GM10847 (cell line): ENCODE results near the gene GYPC.

Experiments
- POLR2A ChIP-seq: IDR thresholded peaks from 2 replicates; pipeline ENCODE4 v1.6.1; 2011; ENCODE audit not compliant: insufficient read length; ENCODE audit errors: extremely low read depth

Gene GYPC, protein sequence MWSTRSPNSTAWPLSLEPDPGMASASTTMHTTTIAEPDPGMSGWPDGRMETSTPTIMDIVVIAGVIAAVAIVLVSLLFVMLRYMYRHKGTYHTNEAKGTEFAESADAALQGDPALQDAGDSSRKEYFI

GRCh38 chr2:126655500-126656430 is at the start of gene GYPC:
TSS of gene GYPC (plus strand) at chr2:126656158. CDS start at chr2:126656264, 106 bp downstream.
- TF ChIP-seq POLR2A: no peak

DNA sequence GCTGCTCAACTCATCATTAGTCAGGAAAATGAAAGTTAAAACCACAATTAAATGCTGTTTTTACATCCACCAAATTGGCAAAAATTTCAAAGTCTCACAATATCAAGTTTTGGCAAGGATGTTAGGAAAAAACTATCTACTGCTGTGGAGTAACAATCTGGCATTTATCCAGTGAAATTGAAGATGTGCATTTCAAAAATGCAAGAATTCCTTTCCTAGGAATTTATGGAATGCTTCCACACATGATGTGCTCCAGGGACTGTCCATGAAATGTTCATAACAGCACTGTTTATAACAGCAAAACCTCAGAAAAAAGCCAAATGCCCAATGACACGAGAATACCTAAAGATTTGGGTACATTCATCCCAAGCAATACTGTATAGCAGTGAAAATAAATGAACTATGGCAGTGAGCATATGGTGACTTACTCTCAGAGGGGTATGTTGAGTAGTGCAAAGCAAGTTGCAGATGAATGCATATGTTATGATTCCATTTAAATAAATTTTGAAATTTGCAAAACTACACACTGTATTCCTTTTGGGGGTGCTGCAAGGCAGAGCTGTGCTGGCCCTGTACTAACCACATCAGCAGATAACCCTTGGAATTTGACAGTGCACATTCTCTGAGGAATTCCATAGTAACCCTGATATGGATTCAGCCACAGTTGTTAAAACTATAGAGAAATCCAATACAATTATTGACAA is 41.3 kb upstream of the GYPC start:
- TF ChIP-seq POLR2A: no peak

DNA sequence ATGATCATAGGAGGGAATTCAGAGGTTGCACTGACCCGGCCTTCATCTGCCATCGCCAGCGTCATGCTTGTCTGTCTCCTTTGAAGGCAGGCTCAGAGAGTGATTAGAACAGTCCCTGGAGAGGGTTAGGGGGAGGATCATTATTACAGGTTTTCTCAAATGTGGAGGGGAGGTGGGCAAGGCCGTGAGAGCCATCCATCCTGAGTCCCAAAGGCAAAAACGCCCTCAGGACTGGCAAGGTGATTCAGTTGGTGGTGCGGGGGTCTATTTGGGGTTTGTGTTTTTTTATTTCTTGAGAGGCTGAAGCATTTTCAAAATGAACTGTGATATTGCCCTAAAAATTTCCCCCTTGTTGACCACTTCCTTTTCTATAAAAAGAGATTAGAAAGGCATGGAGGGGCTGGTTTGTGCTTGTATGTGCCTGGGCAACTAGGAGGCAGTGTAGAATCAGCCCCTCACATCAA is 39.3 kb upstream of the GYPC start:
- no peak for TF ChIP-seq POLR2A

- no peak for TF ChIP-seq POLR2A
Observed at GRCh38 chr2:126620302-126620701, 35.7 kb upstream of the GYPC start.

- TF ChIP-seq POLR2A: no peak
Observed at GRCh38 chr2:126623000-126623399, 33.0 kb upstream of the GYPC start.

DNA sequence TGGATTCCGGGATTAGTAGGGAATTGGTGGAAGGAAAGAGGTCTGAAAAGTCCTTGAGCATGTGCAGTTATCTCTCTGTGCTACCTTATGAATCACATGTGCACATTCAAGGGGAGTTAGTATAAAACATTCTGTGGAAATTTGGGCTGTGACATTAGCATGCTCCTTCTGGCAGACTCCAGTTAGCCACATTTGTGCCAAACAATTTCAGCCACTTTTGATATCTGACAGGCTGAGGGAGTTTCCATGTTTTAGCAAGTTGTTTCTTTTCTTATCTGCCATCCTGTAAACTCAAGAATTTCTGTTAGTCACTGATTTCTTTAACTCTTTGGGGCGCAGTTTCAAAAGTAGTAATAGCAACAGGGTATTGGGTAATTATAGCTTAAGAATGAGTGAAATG is 28.3 kb upstream of the GYPC start:
- TF ChIP-seq POLR2A: no peak

DNA sequence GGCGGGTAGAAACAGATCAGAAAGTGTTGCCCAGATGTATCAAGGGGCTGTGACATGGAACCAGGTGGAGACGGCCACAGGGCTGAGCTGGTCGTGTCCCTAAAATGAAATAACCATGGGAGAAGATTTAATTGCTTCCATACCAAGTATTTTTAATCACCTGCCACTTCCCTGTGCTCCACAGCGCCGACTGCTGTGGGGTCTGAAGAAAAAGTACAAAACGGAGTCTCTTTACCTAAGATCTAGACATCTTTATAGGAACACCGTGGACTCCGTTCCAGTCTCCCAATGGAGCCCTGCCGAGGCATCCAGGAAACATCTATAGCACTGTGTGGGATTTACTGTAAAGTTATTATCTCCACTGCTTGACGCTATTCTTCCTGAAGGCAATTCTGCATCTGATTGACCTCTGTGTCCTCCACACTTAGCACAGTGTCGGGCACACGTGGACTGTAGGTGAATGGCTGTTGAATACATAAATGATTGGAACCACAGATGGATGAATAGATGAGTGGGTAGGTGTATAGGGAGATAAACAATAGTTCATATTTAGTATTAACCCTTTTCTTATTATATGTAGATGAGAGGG is 21.6 kb upstream of the GYPC start:
- TF ChIP-seq POLR2A: no peak

- TF ChIP-seq POLR2A: no peak
Observed at GRCh38 chr2:126635281-126635680, 20.7 kb upstream of the GYPC start.

DNA sequence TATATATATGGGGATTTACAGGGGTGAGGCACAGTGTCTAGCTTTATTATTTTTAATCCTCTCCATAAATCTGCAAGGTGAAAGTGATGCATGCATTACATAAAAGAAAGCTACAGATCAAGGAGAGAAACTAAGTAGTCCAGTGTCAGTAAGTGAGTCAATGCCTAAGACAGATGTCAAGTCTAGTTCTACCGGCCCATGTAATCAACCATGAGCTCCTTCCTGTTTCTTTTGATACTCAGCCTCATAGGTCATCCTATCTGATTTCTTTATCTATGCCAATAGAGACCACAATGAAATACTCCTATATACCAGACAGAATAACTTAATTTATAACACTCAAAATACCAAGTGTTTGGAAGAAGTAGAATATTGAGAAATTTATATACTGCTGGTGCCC is 20.2 kb upstream of the GYPC start:
- TF ChIP-seq POLR2A: no peak

DNA sequence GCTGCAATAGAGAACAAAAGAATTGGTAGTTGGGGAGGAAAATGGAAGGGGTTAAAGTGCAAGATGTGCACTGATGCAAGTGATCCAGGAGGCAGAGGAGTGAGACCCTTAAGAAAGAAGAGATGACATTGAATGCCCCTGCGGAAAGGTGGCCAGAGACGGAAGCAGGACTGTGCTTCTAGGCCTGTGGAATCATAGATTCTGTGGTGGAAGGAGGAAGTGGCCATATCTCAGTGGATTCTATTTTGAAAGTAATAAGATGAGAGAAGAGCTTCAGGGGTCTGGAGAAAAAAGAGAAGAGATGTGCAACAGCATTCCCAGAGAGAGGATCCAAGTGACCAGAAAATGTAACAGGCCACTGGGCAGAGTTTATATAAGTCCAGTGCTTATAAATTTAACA is 18.6 kb upstream of the GYPC start:
- no peak for TF ChIP-seq POLR2A

DNA sequence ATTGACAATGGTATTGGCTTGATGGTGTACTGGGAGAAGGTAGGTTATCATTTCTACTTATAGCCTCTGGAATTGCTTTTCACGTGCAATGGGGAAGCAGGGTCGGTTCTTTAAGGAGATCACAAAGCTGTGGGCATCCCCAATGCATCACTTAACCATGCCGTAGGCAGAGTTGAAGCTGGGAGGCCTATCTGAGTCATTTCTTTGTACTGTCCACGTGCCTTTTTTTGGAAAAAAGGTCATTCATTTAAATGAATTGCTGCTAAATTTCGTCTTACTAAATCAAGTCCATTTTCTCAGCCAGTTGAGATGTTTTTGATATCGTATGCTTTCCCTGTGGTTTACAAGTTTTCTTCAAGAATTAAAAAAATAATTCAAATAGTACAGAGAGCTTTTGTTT is 17.2 kb upstream of the GYPC start:
- TF ChIP-seq POLR2A: no peak

DNA sequence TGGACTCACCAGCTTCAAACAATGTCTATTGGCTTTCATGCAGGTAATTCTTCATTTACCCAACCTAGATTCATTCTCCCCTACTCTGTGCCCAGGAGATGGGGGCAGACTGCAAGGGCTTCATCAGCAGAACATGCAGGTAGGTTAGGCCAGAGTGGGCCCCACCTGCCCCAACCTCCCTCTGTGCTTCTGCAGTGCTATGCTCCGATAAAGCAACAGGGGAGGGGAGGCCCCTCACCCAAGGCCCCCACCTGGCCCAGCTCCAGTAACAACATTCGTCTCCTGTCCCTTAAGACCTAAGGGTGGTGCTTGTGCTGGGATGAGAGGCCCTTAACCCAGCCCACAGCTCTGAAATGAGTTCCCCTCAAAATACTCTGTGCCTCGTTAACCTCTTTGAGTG is 16.7 kb upstream of the GYPC start:
- TF ChIP-seq POLR2A: no peak

GRCh38 chr2:126642031-126642430 is 13.9 kb upstream of the GYPC start:
- TF ChIP-seq POLR2A: no peak

DNA sequence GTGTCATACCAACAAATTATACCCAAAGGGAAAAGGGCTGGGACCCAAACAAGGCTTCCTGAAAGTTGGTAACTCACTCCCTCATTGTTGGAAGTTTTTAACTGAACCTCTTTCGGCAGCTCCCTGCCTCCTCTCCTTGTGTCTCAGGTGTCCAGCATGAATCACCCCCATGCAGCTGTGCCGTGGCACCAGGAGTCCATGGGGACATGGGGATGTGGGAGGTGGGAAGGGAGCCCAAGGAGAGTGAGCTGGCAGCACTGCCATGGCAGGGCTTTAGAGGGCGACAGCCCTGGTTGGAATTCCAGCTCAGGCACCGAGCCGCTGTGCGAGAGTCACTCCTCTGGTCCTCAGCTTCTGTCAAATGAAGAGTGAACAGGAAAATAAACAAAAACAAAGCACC is 12.5 kb upstream of the GYPC start:
- no peak for TF ChIP-seq POLR2A

DNA sequence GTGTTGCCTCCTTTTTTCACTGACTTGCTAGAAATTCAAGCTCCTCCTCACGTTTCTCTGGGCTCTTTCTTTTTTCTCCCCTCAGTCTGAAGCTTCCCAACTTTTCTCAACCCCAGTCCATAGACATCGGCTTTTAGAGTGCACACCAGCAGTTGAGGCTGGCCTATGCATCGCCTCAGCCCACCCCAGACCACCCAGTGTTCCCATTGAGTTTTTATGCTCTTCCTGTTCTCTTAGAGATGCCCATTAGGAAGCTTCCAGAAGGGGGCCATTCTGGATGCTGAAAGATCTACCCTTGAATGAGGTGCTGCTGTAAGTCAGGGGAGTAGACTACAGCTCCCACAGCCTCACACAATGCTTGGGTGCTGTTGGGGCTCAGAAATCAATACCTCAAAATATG is 12.0 kb upstream of the GYPC start:
- TF ChIP-seq POLR2A: no peak
